HG03460 (cell line): ENCODE measurements around the gene MCF2L2.

Experiments
- ATAC-seq: cut with Tn5 transposase; IDR thresholded peaks from one replicate; pipeline ENCODE4 v1.9.1; 2021; ENCODE audit not compliant: unreplicated experiment

MCF2L2 gene

GRCh38 chr3:183330881-183331280, 97.5 kb downstream of the MCF2L2 start:
- ATAC-seq = no peak

- no peak for ATAC-seq
Measured at GRCh38 chr3:183329543-183329942, 98.9 kb downstream of the MCF2L2 start.

- ATAC-seq = no peak
Measured at GRCh38 chr3:183328823-183329222, 99.6 kb downstream of the MCF2L2 start.

- ATAC-seq = no peak
Measured at GRCh38 chr3:183328164-183328563, 100.3 kb downstream of the MCF2L2 start.

DNA sequence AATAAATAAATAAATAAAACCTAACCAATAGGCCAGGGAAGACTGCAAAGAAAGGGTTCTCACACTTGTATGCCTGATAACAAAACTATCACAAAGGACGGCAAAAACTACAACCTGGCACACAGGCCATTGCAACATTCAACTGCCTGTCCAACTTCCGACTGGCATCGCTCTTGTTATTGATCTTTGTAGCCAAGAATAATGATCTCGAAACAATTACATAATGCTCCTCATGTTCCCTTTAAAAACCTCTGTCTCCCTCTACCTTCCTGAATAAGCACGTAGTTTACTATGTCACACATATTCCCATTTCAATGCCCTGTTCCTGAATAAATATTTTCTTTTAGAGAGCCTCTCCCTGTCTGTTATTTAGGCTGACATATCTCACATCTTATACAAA, 101.1 kb downstream of the MCF2L2 start:
- ATAC-seq = no peak

GRCh38 chr3:183324083-183324482, 104.3 kb downstream of the MCF2L2 start:
- no peak for ATAC-seq

DNA sequence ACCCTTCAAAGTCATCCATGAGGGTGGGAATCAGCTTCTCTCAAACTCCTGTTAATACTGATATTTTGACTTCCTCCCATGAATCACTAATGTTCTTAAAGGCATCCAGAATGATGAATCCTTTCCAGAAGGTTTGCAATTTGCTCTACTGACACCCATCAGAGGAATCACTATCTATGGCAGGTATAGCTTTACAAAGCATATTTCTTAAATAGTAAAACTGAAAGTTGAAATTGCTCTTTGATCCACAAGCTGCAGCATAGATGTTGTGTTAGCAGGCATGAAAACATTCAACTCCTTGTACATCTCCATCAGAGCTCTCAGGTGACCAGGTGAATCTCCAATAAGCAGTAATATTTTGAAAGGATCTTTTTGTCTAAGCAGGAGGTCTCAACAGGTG, 109.0 kb downstream of the MCF2L2 start:
- no peak for ATAC-seq

- no peak for ATAC-seq
Measured at GRCh38 chr3:183318877-183319276, 109.5 kb downstream of the MCF2L2 start.

GRCh38 chr3:183317886-183318865, 110.2 kb downstream of the MCF2L2 start:
- no peak for ATAC-seq

DNA sequence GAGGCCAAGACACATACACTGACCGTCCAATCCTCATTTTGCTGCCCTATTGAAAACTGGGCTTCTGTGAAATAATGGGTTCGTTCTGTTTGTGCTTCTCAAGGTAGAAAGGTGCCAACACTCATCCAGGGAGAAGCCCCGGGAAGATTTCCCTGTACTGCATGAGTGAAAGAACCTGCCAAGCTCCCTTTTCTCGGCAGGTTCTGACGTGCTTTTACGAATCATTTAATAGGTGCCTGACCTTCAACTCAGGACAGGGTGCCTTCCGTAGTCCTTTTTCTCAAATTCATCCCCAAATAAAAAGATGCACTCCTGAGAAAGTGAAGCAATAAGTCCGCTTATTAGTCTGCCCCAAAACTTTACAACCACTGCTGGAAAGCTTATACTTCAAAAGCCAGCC, 111.1 kb downstream of the MCF2L2 start:
- no peak for ATAC-seq

DNA sequence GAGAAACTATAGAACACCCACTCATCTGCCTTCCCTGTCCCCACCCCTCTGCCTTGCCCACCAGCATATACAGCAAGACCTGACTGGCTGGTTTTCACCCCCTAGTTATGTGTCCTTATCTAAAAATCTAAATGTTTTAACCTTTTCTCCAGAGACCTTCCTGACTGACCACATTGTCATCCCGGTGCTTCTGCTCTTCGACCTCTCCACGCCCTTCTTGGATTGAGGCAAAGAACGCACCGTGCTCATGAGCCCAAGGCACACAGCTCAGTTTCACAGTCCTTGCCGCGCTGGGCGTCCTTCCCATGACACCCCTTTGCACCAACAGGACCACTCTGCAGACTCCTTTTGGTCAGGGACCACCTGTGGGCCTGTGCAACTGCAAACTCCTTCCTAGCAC, 112.7 kb downstream of the MCF2L2 start:
- ATAC-seq = no peak

DNA sequence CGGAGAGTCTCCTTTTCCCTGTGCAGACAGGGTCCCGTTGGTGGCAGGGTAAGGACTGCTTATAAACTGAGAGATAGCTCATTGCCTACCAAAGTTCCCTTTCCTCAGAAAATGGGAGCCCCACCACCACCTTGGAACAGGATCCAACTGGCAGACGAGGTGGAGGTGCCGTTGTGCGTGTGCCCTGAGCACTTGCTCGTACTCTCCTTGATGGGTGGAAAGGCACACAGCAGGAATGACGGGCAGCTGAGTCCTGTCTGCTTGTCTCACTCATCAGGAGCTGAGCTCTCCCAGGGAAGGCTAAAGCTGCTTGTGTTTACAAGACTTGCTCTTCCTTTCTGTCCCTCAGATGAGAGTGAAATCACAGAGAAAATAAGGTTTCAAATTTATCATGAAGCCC, 114.7 kb downstream of the MCF2L2 start:
- no peak for ATAC-seq

DNA sequence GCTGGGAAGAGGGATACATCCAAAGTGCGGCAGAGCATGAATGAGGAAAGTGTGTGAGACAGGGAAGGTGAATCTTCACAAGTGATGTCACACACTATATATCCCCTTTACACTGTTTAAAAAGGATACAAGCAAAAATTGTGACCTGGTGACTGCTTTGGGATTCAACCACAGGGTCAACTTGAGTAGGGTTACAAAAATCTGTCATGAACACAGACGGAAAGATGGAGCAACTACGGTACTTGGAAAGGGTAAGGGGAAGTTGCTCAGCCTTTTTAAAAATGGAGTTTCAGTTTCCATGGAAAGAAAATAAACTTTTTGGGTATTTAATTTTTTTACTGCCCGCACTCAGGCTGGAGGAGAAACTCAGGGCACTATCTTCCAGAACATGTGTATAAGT, 115.1 kb downstream of the MCF2L2 start:
- ATAC-seq = no peak

- no peak for ATAC-seq
Measured at GRCh38 chr3:183312433-183312832, 116.0 kb downstream of the MCF2L2 start.

DNA sequence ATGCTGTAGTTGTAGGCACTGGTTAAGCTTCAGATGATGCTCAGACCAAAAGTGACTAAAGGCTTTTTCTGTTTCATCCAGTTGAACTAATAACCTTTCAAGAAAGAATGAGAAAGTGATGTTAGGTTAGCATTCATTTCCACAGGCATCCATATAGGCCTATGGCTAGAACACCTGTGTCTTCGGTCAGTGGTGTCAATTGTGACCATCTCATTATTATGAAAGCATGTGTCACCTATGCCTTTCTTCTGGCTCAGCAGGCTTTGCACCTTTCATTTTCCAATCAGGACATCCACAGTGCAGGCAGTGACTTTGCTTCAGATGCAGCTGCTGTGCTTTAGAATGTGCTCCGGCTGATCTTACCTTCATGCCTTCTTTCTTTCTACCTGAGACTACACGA, 117.5 kb downstream of the MCF2L2 start:
- ATAC-seq = no peak

DNA sequence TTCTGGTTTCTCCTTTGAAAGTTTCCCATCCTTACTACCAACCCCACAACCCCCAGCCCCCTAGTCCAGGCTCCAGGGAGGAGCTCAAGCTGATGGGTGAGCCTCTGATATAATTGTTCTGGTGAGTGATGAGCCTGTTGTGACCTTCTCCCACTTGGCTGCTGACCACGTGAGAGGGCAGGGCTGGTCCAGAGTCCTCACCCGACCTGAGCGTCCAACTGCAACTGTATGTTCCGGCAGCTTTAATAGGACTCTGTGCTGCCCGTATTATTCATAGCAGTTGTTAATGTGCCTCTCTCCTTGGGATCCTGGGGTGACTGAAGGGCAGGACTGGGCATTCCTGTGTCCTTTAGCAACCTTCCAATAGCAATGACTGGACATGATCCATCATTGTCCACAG, 119.1 kb downstream of the MCF2L2 start:
- ATAC-seq = no peak

- no peak for ATAC-seq
Measured at GRCh38 chr3:183308751-183309150, 119.7 kb downstream of the MCF2L2 start.

DNA sequence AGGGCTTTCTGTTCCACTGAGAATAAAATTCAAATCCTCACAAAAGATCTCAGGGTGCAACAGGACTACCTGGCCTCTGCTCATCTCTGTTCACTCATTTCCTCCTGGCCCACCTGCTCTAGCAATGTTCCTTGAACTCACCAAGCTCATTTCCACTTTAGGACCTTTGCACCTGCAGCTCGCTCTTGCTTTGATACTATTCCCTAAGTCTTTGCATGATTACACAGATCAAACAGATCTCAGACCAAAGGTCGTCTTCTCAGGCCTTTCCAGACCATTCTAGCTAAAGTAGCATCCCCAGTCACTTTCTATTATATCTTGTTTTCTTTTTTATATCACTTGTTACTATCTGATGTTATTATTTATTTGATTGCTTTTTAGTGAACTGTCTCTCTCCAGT, 120.7 kb downstream of the MCF2L2 start:
- ATAC-seq = no peak

DNA sequence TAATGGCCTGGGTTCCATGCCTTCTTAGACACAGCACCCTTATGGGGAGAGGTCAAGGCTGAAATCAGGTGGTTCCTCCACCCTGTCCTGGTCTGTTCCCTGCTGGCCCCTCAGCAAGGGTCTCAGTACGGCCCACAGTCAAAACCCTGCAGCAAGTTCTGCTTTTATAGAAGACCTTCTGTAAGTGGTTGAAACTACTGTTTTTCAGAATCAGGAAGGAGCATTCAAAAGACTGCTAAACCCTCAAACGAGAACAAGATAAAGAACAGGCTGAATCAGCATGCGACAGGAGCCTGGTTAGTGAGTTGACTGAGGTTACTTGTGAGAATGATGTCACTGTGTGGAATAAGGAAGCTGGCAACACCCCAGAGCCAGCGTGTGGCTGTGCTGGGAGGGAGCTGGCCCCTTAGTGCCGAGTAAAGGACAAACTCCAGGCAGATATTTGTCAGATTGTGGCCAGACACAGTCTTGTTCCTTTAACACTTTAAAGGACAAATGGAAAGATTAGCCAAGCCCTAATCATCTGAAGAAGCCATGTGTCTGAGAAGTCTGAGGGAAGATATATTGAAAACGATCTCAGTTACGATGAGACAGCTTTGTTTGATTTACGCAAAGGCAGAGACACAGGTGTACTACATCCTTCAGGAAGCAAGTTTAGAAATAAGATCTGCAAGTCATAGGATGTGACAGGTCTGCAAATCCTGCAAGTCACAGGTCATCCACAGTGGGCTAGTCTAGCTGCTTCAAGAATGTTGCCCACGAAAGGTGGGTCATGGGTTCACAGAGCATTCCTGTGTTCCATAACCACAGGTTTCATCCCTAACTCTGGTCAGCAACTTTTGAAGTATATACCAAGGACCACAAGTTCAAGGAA, 121.4 kb downstream of the MCF2L2 start:
- ATAC-seq = no peak

GRCh38 chr3:183303690-183304089, 124.7 kb downstream of the MCF2L2 start:
- no peak for ATAC-seq

DNA sequence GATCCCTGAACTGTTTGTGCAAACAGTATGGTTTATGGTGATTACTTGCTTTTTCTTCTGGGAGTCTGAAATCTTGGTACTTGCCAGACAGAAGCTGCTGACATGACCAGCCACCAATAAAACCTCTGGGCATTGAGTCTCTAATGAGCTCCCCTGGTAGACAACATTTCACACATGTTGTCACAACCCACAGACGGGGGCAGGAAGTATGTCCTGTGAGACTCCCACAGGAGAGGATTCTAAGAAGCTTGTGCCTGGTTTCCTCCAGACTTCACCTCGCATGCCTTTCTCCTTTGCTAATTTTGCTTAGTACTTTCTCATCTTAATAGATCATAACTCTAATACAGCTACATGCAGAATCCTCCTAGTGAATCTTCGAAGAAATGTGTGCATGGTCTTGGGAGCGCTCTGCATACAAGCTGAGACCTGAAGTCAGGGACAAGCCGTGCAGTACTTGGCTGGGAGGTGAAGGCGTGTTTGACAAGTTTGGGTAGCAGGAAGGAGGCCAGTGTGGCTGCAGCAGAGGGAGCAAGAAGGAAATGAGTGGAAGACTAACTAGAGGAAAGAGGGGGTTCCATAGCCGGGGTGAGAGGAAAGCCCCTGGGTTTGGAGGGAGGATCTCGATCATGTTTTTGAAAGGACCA, 126.4 kb downstream of the MCF2L2 start:
- ATAC-seq = no peak
